Peyer's patch (tissue), 4 donors: Measurements from ENCODE around the gene WASF3. TPM values are rescaled to one million over a fixed set of nuclear protein-coding genes. Genes with fewer than 3 reads are reported as not detected.

Experiments used
- DNase-seq, 3 donors: peaks; one replicate each; pipeline ENCODE4 v3.0.0-alpha.2; 2017 to 2019
- H3K27ac ChIP-seq, 4 donors: fragments of 200-600 bp; sonication (generic); one replicate each; pipeline ENCODE4 v1.5.1; 2016 to 2019
- H3K27me3 ChIP-seq, 2 donors: fragments of 200-600 bp; sonication (generic); one replicate each; pipeline ENCODE4 v1.5.1; 2019
- H3K36me3 ChIP-seq, 3 donors: fragments of 200-600 bp; sonication (generic); one replicate each; pipeline ENCODE4 v1.5.1; 2016 to 2019
- H3K4me1 ChIP-seq, 4 donors: fragments of 200-600 bp; sonication (generic); one replicate each; pipeline ENCODE4 v1.5.1; 2016 to 2019
- H3K4me3 ChIP-seq, 4 donors: fragments of 200-600 bp; sonication (generic); 1 replicate in 3 of 4; 2 replicates in 1 of 4; pipeline ENCODE4 v1.5.1; 2016 to 2019; ENCODE audit warnings: mild to moderate bottlenecking in 1 of 4
- H3K9me3 ChIP-seq, 4 donors: fragments of 200-600 bp; sonication (generic); one replicate each; pipeline ENCODE4 v1.5.1; 2016 to 2019; ENCODE audit warnings: mild to moderate bottlenecking in 1 of 4
- CTCF ChIP-seq, 6 experiments: fragments of 450-650 bp in 4 of 6; fragments of 200-600 bp in 2 of 6; sonication (generic) in 1 of 6; IDR thresholded peaks; one replicate each; pipeline ENCODE4 v1.5.1; 2017 to 2019; ENCODE audit warnings: antibody characterized with exemption in 6 of 6, mild to moderate bottlenecking in 3 of 6, moderate library complexity in 1 of 6
- POLR2A ChIP-seq, 2 donors: fragments of 450-650 bp; IDR thresholded peaks; one replicate each; pipeline ENCODE4 v1.5.1; 2017; ENCODE audit warnings: antibody characterized with exemption in 2 of 2, mild to moderate bottlenecking in 2 of 2, moderate library complexity in 2 of 2
- total RNA-seq, 4 donors: library from RNA; depleted of rRNA; stranded (reverse); fragments of >200 nt; gene quantifications; one replicate each; pipeline ENCODE4 v1.1.0, GENCODE V29; 2016

WASF3 gene
- total RNA-seq, 4 donors from 2014 or later, result 1.1 to 23.9 (median 2.7) TPM

DNA sequence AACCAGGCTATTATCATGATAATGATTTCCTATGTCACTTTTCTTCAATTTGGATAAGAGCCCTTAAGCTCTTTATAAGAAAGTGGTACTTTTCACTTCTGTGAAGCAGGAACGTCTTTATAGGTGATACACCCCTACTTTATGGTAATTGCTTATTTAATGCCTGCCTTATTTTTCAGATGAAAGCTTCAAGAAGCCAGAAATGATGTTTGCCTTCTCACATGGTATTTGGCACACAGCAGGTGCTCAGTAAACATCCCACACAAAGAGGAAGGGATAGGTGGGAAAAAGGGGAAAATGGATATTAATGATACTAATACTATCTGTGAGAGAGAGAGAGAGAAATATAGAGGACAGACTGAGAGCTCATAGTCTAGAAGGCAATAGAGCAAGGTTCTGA, 29.0 kb upstream of the WASF3 start:
- no peaks in the 10 kb centered on the region for H3K9me3 ChIP-seq
- H3K4me1 ChIP-seq, result no peaks in the 10 kb centered on the region
- H3K36me3 ChIP-seq, result no peaks in the 10 kb centered on the region
- no peak overlapping the region for H3K4me3 ChIP-seq
- TF ChIP-seq CTCF (IDR thresholded peaks at IDR 0.05) (no peak), POLR2A (IDR thresholded peaks at IDR 0.05) (no peak)
- no peak overlapping the region for H3K27ac ChIP-seq
- no peaks in the 10 kb centered on the region for H3K27me3 ChIP-seq
- no peak for DNase-seq

DNA sequence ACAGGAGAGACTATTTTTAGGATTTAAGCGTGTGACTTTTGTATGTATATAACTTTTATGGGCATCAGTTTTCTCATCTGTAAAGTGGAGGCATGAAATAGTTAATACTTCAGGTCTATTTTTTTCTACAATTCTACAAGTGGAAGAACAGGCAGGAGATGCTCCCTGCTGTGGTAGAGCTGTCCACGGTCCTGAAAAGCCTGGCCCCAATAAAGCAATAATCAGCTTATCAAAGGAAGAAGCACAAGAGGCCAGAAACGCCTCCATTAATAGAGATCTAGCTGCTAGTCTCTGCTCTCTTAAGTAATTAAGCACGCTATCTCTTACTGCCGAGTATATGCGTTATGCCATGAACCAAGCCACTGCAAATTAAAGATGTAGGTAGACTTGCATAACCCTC, 28.0 kb upstream of the WASF3 start:
- Histone ChIP-seq H3K4me1 (no peaks in the 10 kb centered on the region), H3K27ac (no peak overlapping the region), H3K4me3 (no peak overlapping the region), H3K27me3 (no peaks in the 10 kb centered on the region), H3K36me3 (no peaks in the 10 kb centered on the region), H3K9me3 (no peaks in the 10 kb centered on the region)
- TF ChIP-seq CTCF (IDR thresholded peaks at IDR 0.05), result no peak
- TF ChIP-seq POLR2A (IDR thresholded peaks at IDR 0.05), result no peak
- no peak for DNase-seq

GRCh38 chr13:26531742-26532141, 25.7 kb upstream of the WASF3 start:
- no peak for DNase-seq
- TF ChIP-seq POLR2A (IDR thresholded peaks at IDR 0.05) (no peak), CTCF (IDR thresholded peaks at IDR 0.05) (no peak)

GRCh38 chr13:26534036-26534726, 23.3 kb upstream of the WASF3 start:
- DNase-seq, result no peak
- no peaks in the 10 kb centered on the region for H3K9me3 ChIP-seq
- no peak overlapping the region for H3K4me3 ChIP-seq
- no peaks in the 10 kb centered on the region for H3K27me3 ChIP-seq
- H3K4me1 ChIP-seq, result no peaks in the 10 kb centered on the region
- H3K36me3 ChIP-seq, result no peaks in the 10 kb centered on the region
- H3K27ac ChIP-seq, result no peak overlapping the region
- TF ChIP-seq POLR2A (IDR thresholded peaks at IDR 0.05) (no peak), CTCF (IDR thresholded peaks at IDR 0.05) (no peak)

More at GRCh38 chr13:26531742-26532141, 25.7 kb upstream of the WASF3 start:
- Histone ChIP-seq H3K27ac (no peak overlapping the region), H3K4me3 (no peak overlapping the region), H3K9me3 (no peaks in the 10 kb centered on the region), H3K4me1 (no peaks in the 10 kb centered on the region), H3K27me3 (no peaks in the 10 kb centered on the region), H3K36me3 (no peaks in the 10 kb centered on the region)

GRCh38 chr13:26538363-26539317, 18.8 kb upstream of the WASF3 start:
- no peak for DNase-seq
- no peaks in the 10 kb centered on the region for H3K27me3 ChIP-seq
- no peak overlapping the region for H3K4me3 ChIP-seq
- H3K27ac ChIP-seq, result no peak overlapping the region
- H3K9me3 ChIP-seq, result no peaks in the 10 kb centered on the region
- H3K36me3 ChIP-seq, result no peaks in the 10 kb centered on the region
- TF ChIP-seq POLR2A (IDR thresholded peaks at IDR 0.05), result no peak
- TF ChIP-seq CTCF (IDR thresholded peaks at IDR 0.05), result no peak
- H3K4me1 ChIP-seq, result no peaks in the 10 kb centered on the region
